Subcutaneous adipose tissue (tissue), 4 donors: ENCODE data around the gene SPATS2. TPM values are rescaled to one million over a fixed set of nuclear protein-coding genes. Genes with fewer than 3 reads are reported as not detected.

Experiments
- total RNA-seq, 4 donors: library from RNA; depleted of rRNA; stranded (reverse); fragments of >200 nt; gene quantifications; one replicate each; pipeline ENCODE4 v1.1.0, GENCODE V29; 2016
- TF ChIP-seq, protein P1 (sequence below): fragments of 450-650 bp; IDR thresholded peaks from one replicate; pipeline ENCODE4 v1.5.1; 2016; ENCODE audit warnings: low read depth, mild to moderate bottlenecking, control low read depth, antibody characterized with exemption, moderate library complexity

Gene SPATS2
- total RNA-seq, 4 donors from 2014 or later, result 10.1 to 19.5 (median 12.3) TPM

DNA sequence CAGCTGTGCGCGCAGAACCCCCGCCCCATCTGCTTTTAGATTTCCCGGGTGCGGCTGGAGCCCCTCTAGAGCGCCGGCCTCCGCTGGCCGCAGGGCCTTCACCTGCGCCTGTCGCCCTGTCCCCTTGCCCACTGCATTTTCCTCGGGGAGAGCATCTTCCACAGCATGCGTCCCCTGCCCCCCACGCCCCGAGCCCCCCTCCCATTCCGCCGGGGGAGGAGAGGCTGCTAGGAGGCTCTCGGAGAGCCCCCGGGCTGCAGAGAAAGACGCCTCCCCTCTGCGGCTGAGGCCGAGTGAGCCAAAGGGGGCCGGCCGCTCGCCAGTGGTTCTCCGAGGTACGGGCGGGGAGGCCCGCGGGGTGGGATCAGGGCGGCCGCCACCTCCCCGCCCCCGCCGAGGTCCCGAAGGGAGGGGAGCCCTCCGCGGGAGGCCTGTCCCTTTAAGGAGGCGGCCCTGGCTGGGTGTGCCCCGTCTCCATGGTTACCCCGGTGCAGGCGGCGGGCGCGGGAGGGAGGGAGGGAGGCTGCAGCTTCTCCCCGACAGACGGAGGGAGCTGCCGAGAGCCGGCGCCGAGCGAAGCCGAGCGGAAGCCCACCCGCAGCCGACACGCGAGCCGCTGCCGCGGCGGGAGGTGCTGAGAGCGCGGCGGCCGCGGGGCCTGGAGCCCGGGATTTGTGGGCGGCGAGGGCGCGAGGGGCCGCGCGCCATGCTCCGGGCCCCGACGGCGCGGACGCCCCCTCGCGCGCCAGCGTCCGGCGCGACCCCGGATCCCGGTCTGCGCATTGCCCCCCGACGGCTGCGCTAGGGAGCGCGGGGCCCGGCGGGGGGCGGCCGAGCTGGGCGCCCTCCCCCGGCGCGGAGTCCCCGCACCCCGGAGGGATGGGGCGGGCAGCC lies 171.5 kb downstream of the SPATS2 start, which contains the start of gene KCNH3:
TSS of gene KCNH3 (plus strand) at position 521 of the 894 bp plus-strand sequence. CDS start 387 bp downstream, outside the sequence.
- TF ChIP-seq, protein P1, sequence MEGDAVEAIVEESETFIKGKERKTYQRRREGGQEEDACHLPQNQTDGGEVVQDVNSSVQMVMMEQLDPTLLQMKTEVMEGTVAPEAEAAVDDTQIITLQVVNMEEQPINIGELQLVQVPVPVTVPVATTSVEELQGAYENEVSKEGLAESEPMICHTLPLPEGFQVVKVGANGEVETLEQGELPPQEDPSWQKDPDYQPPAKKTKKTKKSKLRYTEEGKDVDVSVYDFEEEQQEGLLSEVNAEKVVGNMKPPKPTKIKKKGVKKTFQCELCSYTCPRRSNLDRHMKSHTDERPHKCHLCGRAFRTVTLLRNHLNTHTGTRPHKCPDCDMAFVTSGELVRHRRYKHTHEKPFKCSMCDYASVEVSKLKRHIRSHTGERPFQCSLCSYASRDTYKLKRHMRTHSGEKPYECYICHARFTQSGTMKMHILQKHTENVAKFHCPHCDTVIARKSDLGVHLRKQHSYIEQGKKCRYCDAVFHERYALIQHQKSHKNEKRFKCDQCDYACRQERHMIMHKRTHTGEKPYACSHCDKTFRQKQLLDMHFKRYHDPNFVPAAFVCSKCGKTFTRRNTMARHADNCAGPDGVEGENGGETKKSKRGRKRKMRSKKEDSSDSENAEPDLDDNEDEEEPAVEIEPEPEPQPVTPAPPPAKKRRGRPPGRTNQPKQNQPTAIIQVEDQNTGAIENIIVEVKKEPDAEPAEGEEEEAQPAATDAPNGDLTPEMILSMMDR, result no peak

DNA sequence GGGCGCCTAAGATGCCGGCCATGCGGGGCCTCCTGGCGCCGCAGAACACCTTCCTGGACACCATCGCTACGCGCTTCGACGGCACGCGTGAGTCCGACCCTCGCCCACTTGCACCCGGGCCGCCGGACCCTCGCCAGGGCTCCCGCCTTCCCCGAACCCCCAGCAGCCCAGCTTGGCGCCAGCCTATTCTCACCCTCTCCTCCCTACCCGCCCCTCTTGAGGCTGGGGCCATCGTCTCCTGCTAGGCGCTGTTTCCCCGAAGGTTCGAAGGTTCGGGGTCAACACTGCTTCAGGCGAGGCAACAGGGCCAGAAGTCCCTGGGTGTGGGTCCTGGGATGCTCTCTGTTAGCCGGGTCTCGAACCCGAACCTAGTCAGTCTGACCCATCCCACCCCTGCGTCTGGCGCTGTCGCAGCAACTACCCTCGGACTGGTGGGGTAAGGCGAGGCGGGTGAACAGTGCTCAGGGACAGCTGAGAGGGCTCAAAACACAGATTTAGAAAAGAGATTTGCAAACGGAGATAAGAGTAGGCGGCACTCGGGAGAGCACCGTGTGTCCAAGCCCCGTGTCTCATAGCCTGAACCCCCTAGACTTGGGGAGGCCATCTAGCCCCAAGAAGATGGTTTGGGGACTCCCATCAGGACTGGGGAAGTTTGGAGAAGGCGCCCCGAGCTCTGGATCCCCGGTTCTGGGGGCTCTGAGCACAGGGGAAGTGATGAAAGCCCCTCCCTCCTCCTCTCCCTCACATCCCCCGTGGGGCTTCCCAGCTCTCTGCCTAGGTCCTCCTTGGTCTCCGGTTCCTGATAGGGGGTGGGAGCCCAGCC lies 172.4 kb downstream of the SPATS2 start:
- TF ChIP-seq, protein P1, result no peak

DNA sequence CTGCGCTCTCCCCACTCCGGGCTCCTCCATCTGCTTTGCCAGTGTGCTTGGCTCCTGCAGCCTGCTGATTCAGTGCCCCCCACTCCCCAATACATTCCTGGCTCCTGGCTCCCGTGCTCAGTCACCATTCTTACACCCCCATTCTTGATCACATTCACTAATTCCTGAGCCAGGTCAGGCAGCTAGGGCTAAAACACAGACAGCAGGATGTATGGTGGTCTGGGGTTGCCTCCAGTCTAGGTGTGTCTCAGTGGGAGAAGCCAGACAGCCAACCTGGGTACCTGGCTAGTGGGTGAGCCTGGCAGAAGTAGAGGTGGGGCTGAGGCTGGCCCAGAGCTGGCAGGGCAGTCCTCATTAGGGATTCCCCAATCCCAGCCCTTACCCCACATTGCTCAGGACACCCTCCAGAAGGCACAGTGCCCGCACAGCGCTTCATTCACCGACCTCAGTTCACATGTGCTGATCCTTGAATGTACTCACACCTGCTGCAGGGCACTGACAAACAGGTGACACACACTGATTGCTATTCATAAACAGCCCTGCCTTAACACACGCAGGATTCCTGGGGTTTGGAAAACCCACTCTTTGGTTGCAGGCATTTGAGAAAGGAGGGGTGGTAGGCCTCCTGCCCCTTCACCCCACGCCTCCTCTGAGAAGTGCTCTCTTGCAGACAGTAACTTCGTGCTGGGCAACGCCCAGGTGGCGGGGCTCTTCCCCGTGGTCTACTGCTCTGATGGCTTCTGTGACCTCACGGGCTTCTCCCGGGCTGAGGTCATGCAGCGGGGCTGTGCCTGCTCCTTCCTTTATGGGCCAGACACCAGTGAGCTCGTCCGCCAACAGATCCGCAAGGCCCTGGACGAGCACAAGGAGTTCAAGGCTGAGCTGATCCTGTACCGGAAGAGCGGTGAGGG lies 173.2 kb downstream of the SPATS2 start:
- TF ChIP-seq, protein P1, result no peak

DNA sequence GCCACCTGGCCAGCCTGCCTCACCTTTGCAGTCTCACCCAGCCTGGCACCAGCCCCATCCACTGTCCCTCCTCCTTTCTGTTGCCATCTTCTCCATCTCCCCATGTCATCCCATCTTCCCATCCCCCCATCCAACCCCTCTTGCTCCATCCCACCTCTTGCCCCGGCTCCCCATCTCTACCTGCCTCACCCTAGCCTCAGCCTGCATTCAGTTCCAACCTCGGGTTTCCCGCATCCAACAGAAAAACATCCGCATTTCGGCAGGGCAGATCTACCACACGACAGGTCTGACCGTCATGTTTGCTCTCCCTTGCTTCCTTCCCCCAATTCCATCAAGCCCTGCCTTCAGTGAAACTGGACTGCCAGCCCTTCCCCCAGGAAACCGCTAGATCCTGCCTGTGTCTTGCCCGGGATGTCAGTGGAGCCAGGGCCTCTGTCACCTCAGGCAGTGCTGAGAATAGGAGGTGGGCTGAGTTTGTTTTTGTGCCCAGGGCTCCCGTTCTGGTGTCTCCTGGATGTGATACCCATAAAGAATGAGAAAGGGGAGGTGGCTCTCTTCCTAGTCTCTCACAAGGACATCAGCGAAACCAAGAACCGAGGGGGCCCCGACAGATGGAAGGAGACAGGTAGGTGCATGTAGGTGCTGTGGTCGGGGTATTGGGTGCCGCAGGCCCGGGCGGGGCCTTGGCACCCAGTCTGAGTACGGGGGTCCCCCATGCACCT lies 174.0 kb downstream of the SPATS2 start:
- TF ChIP-seq, protein P1, result no peak

DNA sequence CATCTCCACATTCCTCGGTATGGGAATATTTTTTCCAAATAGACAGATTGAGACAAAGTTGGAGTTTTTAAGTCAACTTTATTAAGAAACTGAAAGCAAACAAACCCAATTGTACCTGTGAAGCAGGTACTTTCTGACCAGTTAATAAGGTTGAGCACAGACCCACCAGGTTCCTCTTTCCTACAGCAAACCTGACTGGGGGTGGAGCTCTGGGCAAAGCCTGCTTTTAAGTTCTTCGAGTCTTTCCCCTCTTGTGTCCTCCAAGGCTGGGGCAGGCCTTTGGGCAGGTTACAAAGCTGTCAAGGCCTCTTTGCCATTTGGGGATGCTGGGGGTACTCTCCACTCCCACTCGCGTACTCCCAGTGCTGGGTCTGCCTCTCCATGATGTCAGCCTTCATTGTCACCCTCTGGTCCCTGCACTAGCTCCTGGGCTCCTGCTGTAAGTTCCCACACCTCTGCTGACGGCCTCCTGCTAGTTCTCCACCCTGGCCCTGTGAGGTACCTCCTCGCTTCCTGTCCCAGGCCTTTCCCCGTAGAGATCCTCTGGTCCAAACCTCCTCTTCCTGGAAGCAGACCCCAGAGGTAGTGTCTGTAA lies 174.7 kb downstream of the SPATS2 start:
- TF ChIP-seq, protein P1, result no peak

DNA sequence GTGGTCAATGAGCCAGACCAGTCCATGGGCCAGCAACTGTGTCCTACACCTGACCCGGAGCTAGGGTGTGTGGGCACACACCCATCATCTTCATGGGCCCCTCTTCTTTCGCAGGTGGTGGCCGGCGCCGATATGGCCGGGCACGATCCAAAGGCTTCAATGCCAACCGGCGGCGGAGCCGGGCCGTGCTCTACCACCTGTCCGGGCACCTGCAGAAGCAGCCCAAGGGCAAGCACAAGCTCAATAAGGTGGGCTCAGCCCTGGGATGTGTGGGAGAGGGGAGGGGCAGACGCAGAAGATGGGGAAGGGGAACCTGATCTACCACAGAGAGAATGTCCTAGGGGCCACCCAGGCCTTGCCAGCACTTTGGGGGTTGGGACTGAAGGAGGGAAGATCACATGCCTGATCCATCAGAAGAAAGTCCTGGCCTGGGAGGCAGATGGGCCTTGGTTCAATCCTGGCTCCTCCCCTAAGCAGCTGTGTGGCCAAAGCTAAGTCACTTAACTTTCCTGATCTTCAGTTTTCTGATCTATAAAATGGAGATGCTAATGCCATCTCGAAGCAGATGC lies 175.4 kb downstream of the SPATS2 start:
- TF ChIP-seq, protein P1, result no peak
